HG03060 (cell line): Measurements from ENCODE around the gene MRPS5.
"Not testable (repeated sequence)": the region's sequence is repeated elsewhere in the genome, so short reads cannot be mapped to it uniquely, and the experiment has no call there.

Experiments
- ATAC-seq: cut with Tn5 transposase; IDR thresholded peaks from one replicate; pipeline ENCODE4 v1.9.1; 2021; ENCODE audit warnings: low read depth, moderate number of reproducible peaks; ENCODE audit not compliant: unreplicated experiment

Gene MRPS5

GRCh38 chr2:95048825-95049682 lies 72.6 kb downstream of the MRPS5 start:
- ATAC-seq = no peak

GRCh38 chr2:95047629-95048510 lies 73.7 kb downstream of the MRPS5 start:
- no peak for ATAC-seq

DNA sequence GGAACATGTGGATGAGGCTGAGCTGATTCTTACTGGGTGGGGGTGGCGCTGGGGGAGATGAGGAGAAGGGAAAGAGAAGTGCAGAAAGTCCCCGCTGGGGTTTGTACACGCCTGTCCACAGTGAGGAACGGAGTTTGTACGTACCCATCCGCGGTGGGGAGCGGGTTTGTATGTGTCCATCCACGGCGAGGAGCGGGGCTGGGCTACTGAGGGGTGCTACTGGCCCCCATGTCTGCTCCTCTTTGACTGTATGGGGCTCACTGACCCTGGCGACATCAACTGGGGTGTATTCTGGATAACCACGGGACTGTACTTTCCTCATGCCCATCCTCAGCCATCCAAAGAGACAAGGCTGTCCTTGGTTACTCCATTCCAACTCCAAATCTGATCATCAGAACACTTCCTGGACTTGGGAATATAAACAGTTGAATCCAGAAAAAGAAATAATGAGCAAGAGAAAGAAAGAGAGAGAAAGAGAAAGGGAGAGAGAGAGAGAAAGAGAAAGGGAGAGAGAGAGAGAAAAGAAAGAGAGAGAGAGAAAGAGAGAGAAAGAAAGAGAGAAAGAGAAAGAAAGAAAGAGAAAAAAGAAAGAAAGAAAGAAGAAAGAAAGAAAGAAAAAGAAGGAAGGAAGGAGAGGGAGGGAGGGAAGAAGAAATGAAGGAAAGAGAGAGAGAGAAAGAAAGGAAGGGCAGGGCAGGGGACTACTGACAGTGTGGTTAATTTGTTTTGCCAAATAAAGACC lies 75.1 kb downstream of the MRPS5 start:
- ATAC-seq = no peak

- ATAC-seq = no peak
These were observed 77.0 kb downstream of the MRPS5 start for GRCh38 chr2:95044601-95045000.

- ATAC-seq = peak; percentile 50
These were observed 78.1 kb downstream of the MRPS5 start for GRCh38 chr2:95043300-95044093.

GRCh38 chr2:95042472-95043271 lies 78.9 kb downstream of the MRPS5 start:
- no peak for ATAC-seq

GRCh38 chr2:95041824-95042442 lies 79.7 kb downstream of the MRPS5 start:
- ATAC-seq = no peak

DNA sequence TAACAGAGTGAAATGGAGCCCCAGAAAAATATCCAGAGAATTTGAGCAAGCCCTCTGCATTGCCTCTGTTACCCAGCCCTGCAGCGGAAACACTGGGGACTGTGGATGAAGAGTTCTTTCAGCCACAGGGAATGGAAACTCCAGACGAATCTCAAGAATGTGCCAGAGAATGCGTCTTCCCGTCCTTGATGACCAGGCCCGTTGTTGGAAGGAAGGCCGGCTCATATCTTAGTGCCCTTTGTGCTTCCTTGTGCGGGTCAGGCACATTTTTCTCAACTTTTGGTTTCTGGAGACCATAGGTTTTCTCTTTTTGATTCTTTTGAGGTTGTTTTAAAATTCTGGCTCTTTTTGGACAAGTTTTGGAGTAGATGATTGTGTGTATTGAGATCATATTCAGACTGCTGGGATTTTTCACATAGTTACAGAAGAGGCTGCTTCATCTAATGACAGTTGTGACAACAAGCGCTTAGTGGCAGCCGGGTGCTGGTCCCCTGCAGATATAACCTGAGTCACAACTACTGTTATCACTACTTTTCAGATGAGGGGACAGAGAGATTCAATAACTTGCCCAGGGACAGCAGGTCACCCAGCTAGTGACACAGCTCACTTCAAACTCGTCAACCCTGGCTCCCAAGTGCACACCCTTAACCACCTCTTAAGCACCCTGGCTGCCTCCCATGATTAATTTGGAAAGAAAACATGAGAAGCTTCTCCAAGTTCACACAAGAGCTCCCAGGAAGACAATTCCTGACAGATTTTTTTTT lies 80.4 kb downstream of the MRPS5 start:
- ATAC-seq = no peak

DNA sequence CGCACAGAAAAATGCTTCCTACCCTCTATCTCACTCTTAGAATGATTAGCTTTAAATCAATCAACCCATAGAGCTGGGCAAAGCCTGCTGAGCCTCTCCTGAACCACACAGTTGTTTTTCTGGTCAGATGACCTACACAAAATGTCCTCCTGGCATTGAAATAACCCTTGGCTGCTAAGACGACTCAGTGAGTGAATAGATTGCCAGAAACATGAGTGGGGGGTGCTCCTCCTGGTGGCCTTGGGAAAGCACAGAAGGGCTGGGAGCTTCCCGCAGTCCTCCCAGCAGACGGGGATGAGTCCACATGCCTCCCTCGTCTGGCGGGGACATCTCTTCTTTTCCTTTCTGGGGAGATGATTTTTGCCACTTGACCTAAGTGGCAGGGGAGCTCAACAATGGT lies 81.2 kb downstream of the MRPS5 start:
- ATAC-seq = no peak

GRCh38 chr2:95039978-95040377 lies 81.6 kb downstream of the MRPS5 start:
- no peak for ATAC-seq

DNA sequence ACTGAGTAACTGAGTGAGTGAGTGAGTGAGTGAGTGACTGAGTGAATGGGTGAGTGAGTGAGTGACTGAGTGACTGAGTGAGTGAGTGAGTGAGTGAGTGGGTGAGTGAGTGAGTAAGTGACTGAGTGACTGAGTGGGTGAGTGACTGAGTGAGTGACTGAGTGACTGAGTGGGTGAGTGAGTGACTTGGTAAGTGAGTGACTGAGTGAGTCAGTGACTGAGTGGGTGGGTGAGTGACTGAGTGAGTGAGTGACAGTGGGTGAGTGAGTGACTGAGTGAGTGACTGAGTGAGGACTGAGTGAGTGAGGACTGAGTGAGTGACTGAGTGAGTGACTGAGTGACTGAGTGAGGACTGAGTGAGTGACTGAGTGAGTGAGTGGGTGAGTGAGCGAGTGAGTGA lies 82.2 kb downstream of the MRPS5 start:
- no peak for ATAC-seq

DNA sequence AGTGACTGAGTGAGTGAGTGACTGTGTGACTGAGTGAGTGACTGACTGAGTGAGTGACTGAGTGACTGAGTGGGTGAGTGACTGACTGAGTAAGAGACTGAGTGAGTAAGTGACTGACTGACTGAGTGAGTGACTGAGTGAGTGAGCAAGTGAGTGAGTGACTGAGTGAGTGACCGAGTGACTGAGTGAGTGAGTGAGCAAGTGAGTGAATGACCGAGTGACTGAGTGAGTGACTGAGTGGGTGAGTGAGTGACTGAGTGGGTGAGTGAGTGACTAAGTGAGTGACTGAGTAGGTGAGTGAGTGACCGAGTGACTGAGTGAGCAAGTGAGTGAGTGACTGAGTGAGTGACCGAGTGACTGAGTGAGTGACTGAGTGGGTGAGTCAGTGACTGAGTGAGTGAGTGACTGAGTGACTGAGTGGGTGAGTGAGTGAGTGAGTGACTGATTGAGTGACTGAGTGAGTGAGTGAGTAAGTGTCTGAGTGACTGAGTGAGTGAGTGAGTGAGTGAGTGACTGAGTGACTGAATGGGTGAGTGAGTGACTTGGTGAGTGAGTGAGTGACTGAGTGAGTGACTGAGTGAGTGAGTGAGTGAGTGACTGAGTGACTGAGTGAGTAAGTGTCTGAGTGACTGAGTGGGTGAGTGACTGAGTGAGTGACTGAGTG lies 82.8 kb downstream of the MRPS5 start:
- no peak for ATAC-seq

- ATAC-seq = not testable (repeated sequence)
These were observed 83.6 kb downstream of the MRPS5 start for GRCh38 chr2:95037841-95038585.

- no peak for ATAC-seq
These were observed 84.2 kb downstream of the MRPS5 start for GRCh38 chr2:95037384-95037839.

DNA sequence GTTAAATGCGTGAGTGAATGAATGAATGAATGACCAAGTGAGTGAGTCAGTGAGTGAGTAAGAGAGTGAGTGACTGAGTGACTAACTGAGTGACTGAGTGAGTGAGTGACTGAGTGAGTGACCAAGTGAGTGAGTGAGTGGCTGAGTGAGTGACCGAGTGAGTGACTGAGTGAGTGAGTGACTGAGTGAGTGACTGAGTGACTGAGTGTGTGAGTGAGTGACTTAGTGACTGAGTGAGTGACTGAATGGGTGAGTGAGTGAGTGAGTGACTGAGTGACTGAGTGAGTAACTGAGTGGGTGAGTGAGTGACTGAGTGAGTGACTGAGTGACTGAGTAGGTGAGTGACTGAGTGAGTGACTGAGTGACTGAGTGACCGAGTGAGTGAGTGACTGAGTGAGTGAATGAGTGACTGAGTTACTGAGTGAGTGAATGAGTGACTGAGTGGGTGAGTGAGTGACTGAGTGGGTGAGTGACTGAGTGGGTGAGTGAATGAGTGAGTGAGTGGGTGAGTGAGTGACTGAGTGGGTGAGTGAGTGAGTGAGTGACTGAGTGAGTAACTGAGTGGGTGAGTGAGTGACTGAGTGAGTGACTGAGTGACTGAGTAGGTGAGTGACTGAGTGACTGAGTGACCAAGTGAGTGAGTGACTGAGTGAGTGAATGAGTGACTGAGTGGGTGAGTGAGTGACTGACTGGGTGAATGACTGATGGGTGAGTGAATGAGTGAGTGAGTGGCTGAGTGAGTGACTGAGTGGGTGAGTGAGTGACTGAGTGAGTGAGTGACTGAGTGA lies 84.8 kb downstream of the MRPS5 start:
- ATAC-seq = no peak
